SK-N-SH (cell line): ENCODE measurements around the gene GLOD5. TPM values are rescaled to one million over a fixed set of nuclear protein-coding genes. Genes with fewer than 3 reads are reported as not detected.

Experiments used
- FOXJ3 ChIP-seq: sonication (generic); formaldehyde crosslinking; IDR thresholded peaks from 2 replicates; pipeline ENCODE4 v1.5.1; 2020; ENCODE audit warnings: mild to moderate bottlenecking, missing genetic modification reagents
- REST ChIP-seq: IDR thresholded peaks from 2 replicates; pipeline ENCODE4 v1.6.1; 2012; ENCODE audit warnings: mild to moderate bottlenecking, low read depth, low read length, moderate library complexity
- USF2 ChIP-seq: fragments of 150-350 bp; IDR thresholded peaks from 2 replicates; pipeline ENCODE4 v1.6.1; 2017; ENCODE audit warnings: antibody characterized with exemption, low read length, low read depth, borderline replicate concordance
- polyA plus RNA-seq, 3 experiments: library from polyadenylated mRNA; depleted of rRNA; stranded (reverse); fragments of >200 nt; gene quantifications; 2 replicates each; pipeline ENCODE4 v1.2.3, GENCODE V29; 2012
- small RNA-seq, 7 experiments: library from RNA; depleted of rRNA; stranded (forward); fragments of <200 nt; gene quantifications; one replicate each; pipeline ENCODE3, GENCODE V24; 2012

GLOD5 gene
- polyA plus RNA-seq, 1 of the 3 experiments (the other 2 are of a cell fraction), result not detected

GRCh38 chrX:48823053-48823452, 61.5 kb downstream of the GLOD5 start (continued):
- TF ChIP-seq REST, result no peak
- no peak for TF ChIP-seq USF2
- no peak for TF ChIP-seq FOXJ3

Small RNA genes within 50 kb of the gene (small RNA-seq; reads per million reads assigned to genes)
- 0 reads per million in 7 experiments for gene RNU6-1056P
- 0 reads per million in 7 experiments for gene RNU6-29P

Other genes with a start within 250 kb of the GLOD5 start
- 28.9 and 30.2 TPM in 2 replicates for gene EBP, start 239.9 kb upstream of the GLOD5 start, polyA plus RNA-seq (2012; rRNA removed)
- 11.8 and 18.4 TPM in 2 replicates for gene TBC1D25, start 222.0 kb upstream of the GLOD5 start, polyA plus RNA-seq (2012; rRNA removed)
- 183 and 222 TPM in 2 replicates for gene RBM3, start 187.3 kb upstream of the GLOD5 start, polyA plus RNA-seq (2012; rRNA removed)
- 58.0 and 101 TPM in 2 replicates for gene WDR13, start 164.3 kb upstream of the GLOD5 start, polyA plus RNA-seq (2012; rRNA removed)
- gene WAS, start 77.9 kb upstream of the GLOD5 start, polyA plus RNA-seq (2012; rRNA removed), result 0.24 and 0.30 TPM in 2 replicates
- 6.3 and 8.5 TPM in 2 replicates for gene SUV39H1, start 65.0 kb upstream of the GLOD5 start, polyA plus RNA-seq (2012; rRNA removed)
- not detected in 2 replicates for gene GATA1, start 24.8 kb downstream of the GLOD5 start, polyA plus RNA-seq (2012; rRNA removed)
- gene HDAC6, start 40.3 kb downstream of the GLOD5 start, polyA plus RNA-seq (2012; rRNA removed), result 34.0 and 48.9 TPM in 2 replicates
- 0.03 and 0.06 TPM in 2 replicates for gene ERAS, start 64.8 kb downstream of the GLOD5 start, polyA plus RNA-seq (2012; rRNA removed)
- gene PCSK1N, start 73.9 kb downstream of the GLOD5 start, polyA plus RNA-seq (2012; rRNA removed), result 24.8 and 35.0 TPM in 2 replicates
- 81.0 and 87.0 TPM in 2 replicates for gene TIMM17B, start 136.0 kb downstream of the GLOD5 start, polyA plus RNA-seq (2012; rRNA removed)
- 67.2 and 113 TPM in 2 replicates for gene PQBP1, start 136.2 kb downstream of the GLOD5 start, polyA plus RNA-seq (2012; rRNA removed)
- 71.3 and 79.3 TPM in 2 replicates for gene SLC35A2, start 149.9 kb downstream of the GLOD5 start, polyA plus RNA-seq (2012; rRNA removed)
- 12.3 and 14.5 TPM in 2 replicates for gene PIM2, start 157.3 kb downstream of the GLOD5 start, polyA plus RNA-seq (2012; rRNA removed)
- 90.4 and 97.0 TPM in 2 replicates for gene OTUD5, start 195.9 kb downstream of the GLOD5 start, polyA plus RNA-seq (2012; rRNA removed)
- gene KCND1, start 210.1 kb downstream of the GLOD5 start, polyA plus RNA-seq (2012; rRNA removed), result 0.99 and 1.2 TPM in 2 replicates
- gene GRIPAP1, start 240.5 kb downstream of the GLOD5 start, polyA plus RNA-seq (2012; rRNA removed), result 63.6 and 66.9 TPM in 2 replicates